OCI-LY3 (cell line): ENCODE measurements around the gene GTPBP3.

ENCODE experiments used
- H2AFZ ChIP-seq: fragments of 200-600, 300-600 bp; shearing (Covaris generic); 2 replicates; pipeline ENCODE4 v1.6.0; 2014; ENCODE audit warnings: antibody characterized with exemption, low read depth, low read length
- H3K27ac ChIP-seq: fragments of 200-600, 300-600 bp; sonication (generic); 2 replicates; pipeline ENCODE4 v1.5.1; 2014; ENCODE audit warnings: mild to moderate bottlenecking, low read length, moderate library complexity, mixed read lengths
- H3K27me3 ChIP-seq: fragments of 200-600, 300-600 bp; sonication (generic); 2 replicates; pipeline ENCODE4 v1.6.1; 2014; ENCODE audit warnings: low read depth, low read length, mixed read lengths
- H3K36me3 ChIP-seq: fragments of 200-600, 300-600 bp; sonication (generic); replicated peaks from 2 replicates; pipeline ENCODE3; 2014; ENCODE audit warnings: low read depth, low read length, mixed read lengths
- H3K4me1 ChIP-seq: fragments of 300-600, 200-600 bp; sonication (generic); 2 replicates; pipeline ENCODE4 v1.6.1; 2014; ENCODE audit warnings: low read length, mixed read lengths
- H3K4me2 ChIP-seq: fragments of 200-600, 300-600 bp; sonication (generic); 2 replicates; pipeline ENCODE4 v1.6.1; 2014; ENCODE audit warnings: low read length, mixed read lengths
- H3K4me3 ChIP-seq: fragments of 300-600, 200-600 bp; sonication (generic); 2 replicates; pipeline ENCODE4 v1.5.1; 2014; ENCODE audit warnings: antibody characterized with exemption, mild to moderate bottlenecking, low read length, moderate library complexity
- H3K79me2 ChIP-seq: fragments of 300-600, 200-600 bp; shearing (Covaris generic); 2 replicates; pipeline ENCODE4 v1.6.1; 2014; ENCODE audit warnings: mild to moderate bottlenecking, low read length, mixed read lengths
- H3K9ac ChIP-seq: fragments of 300-600, 200-600 bp; shearing (Covaris generic); 2 replicates; pipeline ENCODE4 v1.6.0; 2014; ENCODE audit warnings: mild to moderate bottlenecking, low read length, moderate library complexity
- H3K9me3 ChIP-seq: fragments of 200-600, 300-600 bp; shearing (Covaris generic); 2 replicates; pipeline ENCODE4 v1.6.1; 2014; ENCODE audit warnings: low read length, mixed read lengths; ENCODE audit not compliant: insufficient read depth
- H4K20me1 ChIP-seq: fragments of 200-600, 300-600 bp; sonication (generic); 2 replicates; pipeline ENCODE4 v1.6.1; 2016; ENCODE audit warnings: low read length, mixed read lengths; ENCODE audit not compliant: insufficient read depth
- EZH2phosphoT487 ChIP-seq: fragments of 200-600 bp; shearing (Covaris generic); IDR thresholded peaks from 2 replicates; pipeline ENCODE4 v1.6.1; 2018; ENCODE audit warnings: antibody characterized with exemption, mixed run types, low read depth
- TF ChIP-seq, protein P1 (sequence below): fragments of 200-600, 300-600 bp; sonication (generic); IDR thresholded peaks from 2 replicates; pipeline ENCODE4 v1.5.1; 2014; ENCODE audit warnings: antibody characterized with exemption, low read length, low read depth

Gene GTPBP3

GRCh38 chr19:17303167-17303939 lies 34.0 kb upstream of the GTPBP3 start, which contains the start of gene ABHD8:
Gene ABHD8, minus strand, starts transcription at chr19:17303425. Its CDS starts 1,809 bp downstream, at chr19:17301616.
- H3K4me2 ChIP-seq = peak within 1 kb of the TSS; percentile 73
- H4K20me1 ChIP-seq = no peaks in the 10 kb centered on the region
- H3K9ac ChIP-seq = peak within 1 kb of the TSS; percentile 60
- peaks cover 24% of the 10 kb centered on the region for H3K4me1 ChIP-seq
- no peak within 1 kb of the TSS; the same call in 1 of the 2 replicates for H2AFZ ChIP-seq
- H3K27me3 ChIP-seq = no peaks in the 10 kb centered on the region
- peaks cover 17% of the 10 kb centered on the region for H3K79me2 ChIP-seq
- H3K4me3 ChIP-seq = peak within 1 kb of the TSS; percentile 82
- H3K9me3 ChIP-seq = peaks cover 1% of the 10 kb centered on the region; the same call in 1 of the 2 replicates
- peaks cover 2% of the 10 kb centered on the region for H3K36me3 ChIP-seq
- H3K27ac ChIP-seq = no peak within 1 kb of the TSS
- TF ChIP-seq EZH2phosphoT487 = no peak
- TF ChIP-seq, protein P1, sequence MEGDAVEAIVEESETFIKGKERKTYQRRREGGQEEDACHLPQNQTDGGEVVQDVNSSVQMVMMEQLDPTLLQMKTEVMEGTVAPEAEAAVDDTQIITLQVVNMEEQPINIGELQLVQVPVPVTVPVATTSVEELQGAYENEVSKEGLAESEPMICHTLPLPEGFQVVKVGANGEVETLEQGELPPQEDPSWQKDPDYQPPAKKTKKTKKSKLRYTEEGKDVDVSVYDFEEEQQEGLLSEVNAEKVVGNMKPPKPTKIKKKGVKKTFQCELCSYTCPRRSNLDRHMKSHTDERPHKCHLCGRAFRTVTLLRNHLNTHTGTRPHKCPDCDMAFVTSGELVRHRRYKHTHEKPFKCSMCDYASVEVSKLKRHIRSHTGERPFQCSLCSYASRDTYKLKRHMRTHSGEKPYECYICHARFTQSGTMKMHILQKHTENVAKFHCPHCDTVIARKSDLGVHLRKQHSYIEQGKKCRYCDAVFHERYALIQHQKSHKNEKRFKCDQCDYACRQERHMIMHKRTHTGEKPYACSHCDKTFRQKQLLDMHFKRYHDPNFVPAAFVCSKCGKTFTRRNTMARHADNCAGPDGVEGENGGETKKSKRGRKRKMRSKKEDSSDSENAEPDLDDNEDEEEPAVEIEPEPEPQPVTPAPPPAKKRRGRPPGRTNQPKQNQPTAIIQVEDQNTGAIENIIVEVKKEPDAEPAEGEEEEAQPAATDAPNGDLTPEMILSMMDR = 0 out of 2 replicates have a peak, but pooled peaks have one; percentile 7

GRCh38 chr19:17303940-17304267 lies 33.4 kb upstream of the GTPBP3 start:
- no peaks in the 10 kb centered on the region for H3K9me3 ChIP-seq
- H3K4me2 ChIP-seq = peak overlapping the region; percentile 73
- H2AFZ ChIP-seq = no peak overlapping the region
- no peak overlapping the region for H3K27ac ChIP-seq
- H4K20me1 ChIP-seq = no peaks in the 10 kb centered on the region
- H3K4me1 ChIP-seq = peaks cover 24% of the 10 kb centered on the region
- H3K27me3 ChIP-seq = no peaks in the 10 kb centered on the region
- peak overlapping the region; percentile 82 for H3K4me3 ChIP-seq
- H3K36me3 ChIP-seq = no peaks in the 10 kb centered on the region
- H3K79me2 ChIP-seq = peaks cover 17% of the 10 kb centered on the region
- H3K9ac ChIP-seq = peak overlapping the region; percentile 41; the same call in 1 of the 2 replicates
- TF ChIP-seq, protein P1 = no peak
- no peak for TF ChIP-seq EZH2phosphoT487

GRCh38 chr19:17304386-17305215 lies 32.8 kb upstream of the GTPBP3 start:
- Histone ChIP-seq H3K4me3 (peak overlapping the region; percentile 83), H3K9me3 (no peaks in the 10 kb centered on the region), H4K20me1 (no peaks in the 10 kb centered on the region), H3K9ac (peak overlapping the region; percentile 25), H3K27me3 (no peaks in the 10 kb centered on the region), H3K27ac (peak overlapping the region; percentile 75), H3K4me2 (peak overlapping the region; percentile 52), H3K36me3 (no peaks in the 10 kb centered on the region), H3K79me2 (peaks cover 19% of the 10 kb centered on the region), H2AFZ (no peak overlapping the region), H3K4me1 (peaks cover 24% of the 10 kb centered on the region)
- TF ChIP-seq, protein P1 = no peak

DNA sequence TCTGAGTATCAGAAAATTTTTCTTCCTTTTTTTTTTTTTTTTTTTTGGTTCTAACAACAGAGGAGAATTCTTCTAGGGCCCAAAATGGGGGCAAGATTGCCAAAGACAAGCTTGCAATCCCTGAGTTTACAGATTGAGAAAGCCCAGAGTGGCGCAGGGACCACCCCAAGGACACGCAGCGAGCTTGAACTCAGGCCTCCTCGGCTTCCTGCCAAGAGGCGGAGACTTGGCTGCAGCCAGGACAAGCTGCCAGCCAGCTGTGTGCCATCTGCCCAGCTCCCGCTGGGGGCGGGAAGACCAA lies 32.2 kb upstream of the GTPBP3 start:
- peak overlapping the region; percentile 25 for H3K9ac ChIP-seq
- H3K27me3 ChIP-seq = no peaks in the 10 kb centered on the region
- no peak overlapping the region for H2AFZ ChIP-seq
- peak overlapping the region; percentile 52 for H3K4me2 ChIP-seq
- H3K79me2 ChIP-seq = peaks cover 24% of the 10 kb centered on the region
- H4K20me1 ChIP-seq = 0 out of 2 replicates have a peak, but pooled peaks cover under 1% of the 10 kb centered on the region
- H3K36me3 ChIP-seq = no peaks in the 10 kb centered on the region
- TF ChIP-seq, protein P1 = no peak
- no peak for TF ChIP-seq EZH2phosphoT487
- H3K27ac ChIP-seq = peak overlapping the region; percentile 75
- H3K4me3 ChIP-seq = peak overlapping the region; percentile 83
- H3K4me1 ChIP-seq = peaks cover 26% of the 10 kb centered on the region
- no peaks in the 10 kb centered on the region for H3K9me3 ChIP-seq
